HEK293 (cell line): ENCODE measurements around the gene HOXD10.
A peak's percentile ranks its signal among the peaks of the same experiment; 100 is the strongest.

Experiments used
- CTCF ChIA-PET: fragments of 350-600 bp; formaldehyde crosslinking; extraction: SDS; loops from one replicate; lab custom pipeline; 2021; ENCODE audit warnings: antibody characterized with exemption; lab: Yijun Ruan, JAX
- POLR2A ChIA-PET: fragments of 300-600 bp; formaldehyde crosslinking; extraction: SDS; loops from one replicate; lab custom pipeline; 2020; ENCODE audit warnings: antibody characterized with exemption, inconsistent platforms; lab: Yijun Ruan, JAX
- H3K27ac ChIP-seq: fragments of 200-500 bp; sonication (Bioruptor generic); 2 replicates; pipeline ENCODE4 v1.5.1; 2014; ENCODE audit warnings: low read depth, low read length, control low read depth, inconsistent platforms; ENCODE audit errors: extremely low read depth
- H3K36me3 ChIP-seq, 2 experiments: fragments of 200-500 bp in 1 of 2; sonication (Bioruptor generic) in 1 of 2; 1 replicate in 1 of 2; 2 replicates in 1 of 2; pipeline ENCODE4 v1.5.1; 2014 to 2017; ENCODE audit warnings: inconsistent platforms in 2 of 2, low read length in 2 of 2; ENCODE audit not compliant: control insufficient read depth in 2 of 2, insufficient read depth in 1 of 2
- H3K4me1 ChIP-seq: fragments of 200-500 bp; sonication (Bioruptor generic); 2 replicates; pipeline ENCODE4 v1.5.1; 2014; ENCODE audit warnings: mild to moderate bottlenecking, low read length, inconsistent platforms; ENCODE audit not compliant: control insufficient read depth, insufficient read depth
- H3K4me3 ChIP-seq: 2 replicates; pipeline ENCODE4 v1.5.1; 2011; ENCODE audit warnings: low read depth, mild to moderate bottlenecking, control low read depth, low read length, moderate library complexity
- H3K9me3 ChIP-seq: fragments of 200-500 bp; sonication (Bioruptor generic); 2 replicates; pipeline ENCODE4 v1.5.1; 2014; ENCODE audit warnings: low read depth, low read length, inconsistent platforms; ENCODE audit not compliant: control insufficient read depth, insufficient read depth
- ATF2 ChIP-seq: fragments of 450-650 bp; formaldehyde crosslinking; IDR thresholded peaks from 2 replicates; pipeline ENCODE4 v1.5.1; 2016; ENCODE audit warnings: missing biosample characterization, missing genetic modification characterization, low read depth
- GLIS1 ChIP-seq: fragments of 450-650 bp; formaldehyde crosslinking; IDR thresholded peaks from 2 replicates; pipeline ENCODE4 v1.5.1; 2016; ENCODE audit warnings: missing biosample characterization, missing genetic modification characterization
- KLF16 ChIP-seq: fragments of 450-650 bp; formaldehyde crosslinking; IDR thresholded peaks from 2 replicates; pipeline ENCODE4 v1.5.1; 2017; ENCODE audit warnings: missing biosample characterization, missing genetic modification characterization
- RBAK ChIP-seq: fragments of 450-650 bp; formaldehyde crosslinking; IDR thresholded peaks from 2 replicates; pipeline ENCODE4 v1.5.1; 2016; ENCODE audit warnings: missing biosample characterization, missing genetic modification characterization
- YY2 ChIP-seq: fragments of 450-650 bp; formaldehyde crosslinking; IDR thresholded peaks from 2 replicates; pipeline ENCODE4 v1.5.1; 2016; ENCODE audit warnings: missing biosample characterization, missing genetic modification characterization
- ZBTB48 ChIP-seq: fragments of 450-650 bp; formaldehyde crosslinking; IDR thresholded peaks from 2 replicates; pipeline ENCODE4 v1.5.1; 2016; ENCODE audit warnings: missing biosample characterization, missing genetic modification characterization
- ZBTB8A ChIP-seq: fragments of 450-650 bp; formaldehyde crosslinking; IDR thresholded peaks from 2 replicates; pipeline ENCODE4 v1.5.1; 2016; ENCODE audit warnings: missing biosample characterization, missing genetic modification characterization
- ZFHX2 ChIP-seq: fragments of 450-650 bp; formaldehyde crosslinking; conservative IDR thresholded peaks from 2 replicates; pipeline ENCODE4 v1.5.1; 2016; ENCODE audit warnings: missing biosample characterization, missing genetic modification characterization
- ZNF10 ChIP-seq: fragments of 450-650 bp; formaldehyde crosslinking; IDR thresholded peaks from 2 replicates; pipeline ENCODE4 v1.5.1; 2017; ENCODE audit warnings: missing biosample characterization, missing genetic modification characterization
- ZNF112 ChIP-seq: fragments of 450-650 bp; formaldehyde crosslinking; IDR thresholded peaks from 2 replicates; pipeline ENCODE4 v1.5.0; 2017; ENCODE audit warnings: missing biosample characterization, missing genetic modification characterization
- ZNF211 ChIP-seq: fragments of 450-650 bp; formaldehyde crosslinking; IDR thresholded peaks from 2 replicates; pipeline ENCODE4 v1.5.1; 2016; ENCODE audit warnings: low read depth, missing biosample characterization, missing genetic modification characterization
- ZNF341 ChIP-seq: fragments of 450-650 bp; formaldehyde crosslinking; IDR thresholded peaks from 2 replicates; pipeline ENCODE4; 2016; ENCODE audit warnings: low read depth, missing biosample characterization, missing genetic modification characterization
- ZNF366 ChIP-seq: fragments of 450-650 bp; formaldehyde crosslinking; conservative IDR thresholded peaks from 2 replicates; pipeline ENCODE4 v1.5.1; 2016; ENCODE audit warnings: missing biosample characterization, missing genetic modification characterization
- ZNF426 ChIP-seq: fragments of 450-650 bp; formaldehyde crosslinking; IDR thresholded peaks from 2 replicates; pipeline ENCODE4 v1.5.1; 2017; ENCODE audit warnings: missing biosample characterization, missing genetic modification characterization, mild to moderate bottlenecking, inconsistent platforms, moderate library complexity
- ZNF521 ChIP-seq: fragments of 450-650 bp; formaldehyde crosslinking; IDR thresholded peaks from 2 replicates; pipeline ENCODE4 v1.5.1; 2017; ENCODE audit warnings: missing biosample characterization, mild to moderate bottlenecking, missing genetic modification characterization
- ZNF596 ChIP-seq: fragments of 450-650 bp; IDR thresholded peaks from 2 replicates; pipeline ENCODE4 v1.5.0; 2018; ENCODE audit warnings: missing biosample characterization, mild to moderate bottlenecking, missing genetic modification characterization, moderate library complexity
- ZNF626 ChIP-seq: fragments of 450-650 bp; sonication (Bioruptor Pico); formaldehyde crosslinking; IDR thresholded peaks from 2 replicates; pipeline ENCODE4 v1.5.1; 2018; ENCODE audit warnings: missing biosample characterization, missing genetic modification characterization, inconsistent platforms
- ZNF654 ChIP-seq: fragments of 450-650 bp; formaldehyde crosslinking; IDR thresholded peaks from 2 replicates; pipeline ENCODE4 v1.5.1; 2016; ENCODE audit warnings: low read depth, missing biosample characterization, missing genetic modification characterization
- ZNF658 ChIP-seq: fragments of 450-650 bp; formaldehyde crosslinking; IDR thresholded peaks from 2 replicates; pipeline ENCODE4; 2016; ENCODE audit warnings: missing biosample characterization, missing genetic modification characterization
- ZXDB ChIP-seq: fragments of 450-650 bp; formaldehyde crosslinking; IDR thresholded peaks from 2 replicates; pipeline ENCODE4 v1.5.1; 2016; ENCODE audit warnings: missing biosample characterization, missing genetic modification characterization
- TF ChIP-seq, protein P1 (sequence below): fragments of 450-650 bp; formaldehyde crosslinking; IDR thresholded peaks from 2 replicates; pipeline ENCODE4 v1.5.1; 2016; ENCODE audit warnings: missing biosample characterization, missing genetic modification characterization
- TF ChIP-seq, protein P2 (sequence below): fragments of 450-650 bp; formaldehyde crosslinking; IDR thresholded peaks from 2 replicates; pipeline ENCODE4 v1.5.1; 2016; ENCODE audit warnings: missing biosample characterization, missing genetic modification characterization

HOXD10 gene

GRCh38 chr2:176124110-176124946, 7.8 kb downstream of the HOXD10 start:
- Histone ChIP-seq H3K9me3 (no peaks in the 10 kb centered on the region), H3K4me3 (no peak overlapping the region), H3K4me1 (no peaks in the 10 kb centered on the region; the same call in 1 of the 2 replicates), H3K27ac (no peak overlapping the region), H3K36me3 (peaks cover 5 to 58% of the 10 kb centered on the region in 2 experiments; a peak in 2 of 3 replicates)
- ChIA-PET CTCF (no interaction called here), POLR2A (no interaction called here)
- TF ChIP-seq ZNF596 (tag by site-specific recombination) (no peak), ZNF626 (tag by site-specific recombination) (no peak), ZBTB8A (tag by site-specific recombination) (0 out of 2 replicates have a peak, but pooled peaks have one; percentile 7), ZNF658 (no peak), ZNF521 (tag by site-specific recombination) (no peak), ZBTB48 (tag by site-specific recombination) (peak; percentile 37; the same call in 1 of the 2 replicates), ATF2 (no peak), ZFHX2 (0 out of 2 replicates have a peak, but pooled peaks have one; percentile 36), YY2 (tag by site-specific recombination) (no peak)

- H3K9me3 ChIP-seq: no peaks in the 10 kb centered on the region
- no peak overlapping the region for H3K4me3 ChIP-seq
- H3K4me1 ChIP-seq: no peaks in the 10 kb centered on the region; the same call in 1 of the 2 replicates
- peak overlapping the region; percentile 22; the same call in 1 of the 2 replicates for H3K27ac ChIP-seq
- no peak for TF ChIP-seq ZNF211 (tag by site-specific recombination)
- TF ChIP-seq ZNF426 (tag by site-specific recombination): no peak
- 0 out of 2 replicates have a peak, but pooled peaks have one; percentile 1 for TF ChIP-seq ZBTB8A (tag by site-specific recombination)
- TF ChIP-seq, protein P1, sequence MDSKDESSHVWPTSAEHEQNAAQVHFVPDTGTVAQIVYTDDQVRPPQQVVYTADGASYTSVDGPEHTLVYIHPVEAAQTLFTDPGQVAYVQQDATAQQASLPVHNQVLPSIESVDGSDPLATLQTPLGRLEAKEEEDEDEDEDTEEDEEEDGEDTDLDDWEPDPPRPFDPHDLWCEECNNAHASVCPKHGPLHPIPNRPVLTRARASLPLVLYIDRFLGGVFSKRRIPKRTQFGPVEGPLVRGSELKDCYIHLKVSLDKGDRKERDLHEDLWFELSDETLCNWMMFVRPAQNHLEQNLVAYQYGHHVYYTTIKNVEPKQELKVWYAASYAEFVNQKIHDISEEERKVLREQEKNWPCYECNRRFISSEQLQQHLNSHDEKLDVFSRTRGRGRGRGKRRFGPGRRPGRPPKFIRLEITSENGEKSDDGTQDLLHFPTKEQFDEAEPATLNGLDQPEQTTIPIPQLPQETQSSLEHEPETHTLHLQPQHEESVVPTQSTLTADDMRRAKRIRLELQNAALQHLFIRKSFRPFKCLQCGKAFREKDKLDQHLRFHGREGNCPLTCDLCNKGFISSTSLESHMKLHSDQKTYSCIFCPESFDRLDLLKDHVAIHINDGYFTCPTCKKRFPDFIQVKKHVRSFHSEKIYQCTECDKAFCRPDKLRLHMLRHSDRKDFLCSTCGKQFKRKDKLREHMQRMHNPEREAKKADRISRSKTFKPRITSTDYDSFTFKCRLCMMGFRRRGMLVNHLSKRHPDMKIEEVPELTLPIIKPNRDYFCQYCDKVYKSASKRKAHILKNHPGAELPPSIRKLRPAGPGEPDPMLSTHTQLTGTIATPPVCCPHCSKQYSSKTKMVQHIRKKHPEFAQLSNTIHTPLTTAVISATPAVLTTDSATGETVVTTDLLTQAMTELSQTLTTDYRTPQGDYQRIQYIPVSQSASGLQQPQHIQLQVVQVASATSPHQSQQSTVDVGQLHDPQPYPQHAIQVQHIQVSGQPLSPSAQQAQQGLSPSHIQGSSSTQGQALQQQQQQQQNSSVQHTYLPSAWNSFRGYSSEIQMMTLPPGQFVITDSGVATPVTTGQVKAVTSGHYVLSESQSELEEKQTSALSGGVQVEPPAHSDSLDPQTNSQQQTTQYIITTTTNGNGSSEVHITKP: peak; percentile 77
- peak; percentile 69 for TF ChIP-seq GLIS1 (tag by site-specific recombination)
- ChIA-PET POLR2A (interaction anchor here (0.5 to 2.1 kb wide), 4 partner anchors 17 to 844 kb away, joined by 3 to 11 read pairs (median 4); no protein-coding TSS in a partner anchor), CTCF (interaction anchor here (0.6 to 3.5 kb wide), 5 partner anchors 15 to 1210 kb away, joined by 3 to 51 read pairs (median 19); no protein-coding TSS in a partner anchor)
- H3K36me3 ChIP-seq: peaks cover 0 to 49% of the 10 kb centered on the region in 2 experiments; a peak in 1 of 3 replicates
These were observed 8.6 kb downstream of the HOXD10 start for GRCh38 chr2:176124947-176125771.

GRCh38 chr2:176125772-176126054, 9.1 kb downstream of the HOXD10 start:
- Histone ChIP-seq H3K4me1 (no peaks in the 10 kb centered on the region; the same call in 1 of the 2 replicates), H3K4me3 (no peak overlapping the region), H3K9me3 (no peaks in the 10 kb centered on the region), H3K36me3 (peaks cover 0 to 44% of the 10 kb centered on the region in 2 experiments; a peak in 1 of 3 replicates), H3K27ac (peak overlapping the region; percentile 22; the same call in 1 of the 2 replicates)
- TF ChIP-seq ZNF654 (tag by site-specific recombination) (no peak), ZNF112 (tag by site-specific recombination) (no peak), ZNF341 (tag by site-specific recombination) (no peak), RBAK (no peak), KLF16 (tag by site-specific recombination) (no peak), ZXDB (tag by site-specific recombination) (0 out of 2 replicates have a peak, but pooled peaks have one; percentile 15), ZNF10 (tag by site-specific recombination) (no peak), ZNF366 (0 out of 2 replicates have a peak, but pooled peaks have one; percentile 11), ZFHX2 (no peak)
- TF ChIP-seq, protein P2, sequence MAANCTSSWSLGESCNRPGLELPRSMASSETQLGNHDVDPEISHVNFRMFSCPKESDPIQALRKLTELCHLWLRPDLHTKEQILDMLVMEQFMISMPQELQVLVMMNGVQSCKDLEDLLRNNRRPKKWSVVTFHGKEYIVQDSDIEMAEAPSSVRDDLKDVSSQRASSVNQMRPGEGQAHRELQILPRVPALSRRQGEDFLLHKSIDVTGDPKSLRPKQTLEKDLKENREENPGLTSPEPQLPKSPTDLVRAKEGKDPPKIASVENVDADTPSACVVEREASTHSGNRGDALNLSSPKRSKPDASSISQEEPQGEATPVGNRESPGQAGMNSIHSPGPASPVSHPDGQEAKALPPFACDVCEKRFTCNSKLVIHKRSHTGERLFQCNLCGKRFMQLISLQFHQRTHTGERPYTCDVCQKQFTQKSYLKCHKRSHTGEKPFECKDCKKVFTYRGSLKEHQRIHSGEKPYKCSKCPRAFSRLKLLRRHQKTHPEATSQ (tag by site-specific recombination): no peak
- CTCF ChIA-PET: interaction anchor here (2.4 to 3.5 kb wide), 4 partner anchors 15 to 529 kb away, joined by 16 to 51 read pairs (median 22); no protein-coding TSS in a partner anchor
- POLR2A ChIA-PET: interaction anchor here (0.6 to 2.1 kb wide), 3 partner anchors 20 to 843 kb away, joined by 3 to 11 read pairs (median 3); no protein-coding TSS in a partner anchor
